GM19238 (cell line): ENCODE measurements around the gene CPM.

Source experiments
- DNase-seq: peaks from one replicate; pipeline ENCODE4 v3.0.0; 2011; ENCODE audit warnings: low spot score; ENCODE audit not compliant: insufficient read length

CPM gene

GRCh38 chr12:68956466-68956865, 23.5 kb upstream of the CPM start:
- no peak for DNase-seq

GRCh38 chr12:68954811-68955210, 21.8 kb upstream of the CPM start:
- no peak for DNase-seq

GRCh38 chr12:68953536-68953935, 20.6 kb upstream of the CPM start:
- DNase-seq: no peak

- no peak for DNase-seq
These were observed 18.7 kb upstream of the CPM start for GRCh38 chr12:68951652-68952051.

- no peak for DNase-seq
These were observed 17.5 kb upstream of the CPM start for GRCh38 chr12:68950511-68950910.

GRCh38 chr12:68945255-68945654, 12.3 kb upstream of the CPM start:
- DNase-seq: no peak

GRCh38 chr12:68944296-68945076, 11.5 kb upstream of the CPM start:
- DNase-seq: no peak

- no peak for DNase-seq
These were observed 10.9 kb upstream of the CPM start for GRCh38 chr12:68943848-68944247.

GRCh38 chr12:68940731-68941130, 7.8 kb upstream of the CPM start:
- no peak for DNase-seq

- DNase-seq: no peak
These were observed 6.5 kb upstream of the CPM start for GRCh38 chr12:68939505-68939904.

GRCh38 chr12:68934392-68934791, 1.4 kb upstream of the CPM start:
- DNase-seq: no peak

GRCh38 chr12:68932128-68932960, 627 bp downstream of the CPM start:
- DNase-seq: peak; percentile 8

GRCh38 chr12:68930178-68930577, 2.8 kb downstream of the CPM start:
- DNase-seq: no peak

- DNase-seq: no peak
These were observed 8.4 kb downstream of the CPM start for GRCh38 chr12:68924546-68924945.

GRCh38 chr12:68919581-68920239, 13.3 kb downstream of the CPM start:
- no peak for DNase-seq

GRCh38 chr12:68918960-68919359, 14.0 kb downstream of the CPM start:
- DNase-seq: no peak

GRCh38 chr12:68915055-68915454, 17.9 kb downstream of the CPM start:
- no peak for DNase-seq

- no peak for DNase-seq
These were observed 19.3 kb downstream of the CPM start for GRCh38 chr12:68913682-68914081.

GRCh38 chr12:68912916-68913315, 20.1 kb downstream of the CPM start:
- no peak for DNase-seq

GRCh38 chr12:68911197-68911718, 21.7 kb downstream of the CPM start:
- no peak for DNase-seq

GRCh38 chr12:68910128-68910527, 22.8 kb downstream of the CPM start:
- DNase-seq: no peak

- no peak for DNase-seq
These were observed 24.9 kb downstream of the CPM start for GRCh38 chr12:68908076-68908475.
